Measurements from ENCODE around the gene NKD2.

Gene NKD2, protein sequence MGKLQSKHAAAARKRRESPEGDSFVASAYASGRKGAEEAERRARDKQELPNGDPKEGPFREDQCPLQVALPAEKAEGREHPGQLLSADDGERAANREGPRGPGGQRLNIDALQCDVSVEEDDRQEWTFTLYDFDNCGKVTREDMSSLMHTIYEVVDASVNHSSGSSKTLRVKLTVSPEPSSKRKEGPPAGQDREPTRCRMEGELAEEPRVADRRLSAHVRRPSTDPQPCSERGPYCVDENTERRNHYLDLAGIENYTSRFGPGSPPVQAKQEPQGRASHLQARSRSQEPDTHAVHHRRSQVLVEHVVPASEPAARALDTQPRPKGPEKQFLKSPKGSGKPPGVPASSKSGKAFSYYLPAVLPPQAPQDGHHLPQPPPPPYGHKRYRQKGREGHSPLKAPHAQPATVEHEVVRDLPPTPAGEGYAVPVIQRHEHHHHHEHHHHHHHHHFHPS

GRCh38 chr5:1008451-1009358 is at the start of gene NKD2:
Gene NKD2 (plus strand): TSS chr5:1008802. CDS start chr5:1009058, 256 bp downstream.
- Histone ChIP-seq H3K27me3 (ENCODE audit: control insufficient read depth, low read length) (peaks cover 13% of the 10 kb centered on the region), H3K9me3 (ENCODE audit: control insufficient read depth, insufficient read depth, low read length) (no peaks in the 10 kb centered on the region), H4K20me1 (ENCODE audit: control insufficient read depth, insufficient read depth, low read depth, low read length) (no peaks in the 10 kb centered on the region), H3F3A (ENCODE audit: control insufficient read depth, insufficient read depth) (peaks cover 2% of the 10 kb centered on the region; the same call in 1 of the 2 replicates), H3K4me1 (ENCODE audit: control insufficient read depth, low read length) (peaks cover 3% of the 10 kb centered on the region; the same call in 1 of the 2 replicates), H3K9me2 (replicated peaks; ENCODE audit: control insufficient read depth, low read length) (no peaks in the 10 kb centered on the region), H3K27ac (ENCODE audit: low read depth, low read length) (no peak within 1 kb of the TSS), H3K4me2 (ENCODE audit: low read length) (peak within 1 kb of the TSS; percentile 44), H3K4me3 (ENCODE audit: low read length) (no peak within 1 kb of the TSS; the same call in 1 of the 2 replicates), H3K36me3 (ENCODE audit: control insufficient read depth, low read length) (no peaks in the 10 kb centered on the region), H3K79me2 (ENCODE audit: control insufficient read depth, low read length) (no peaks in the 10 kb centered on the region)
- TF ChIP-seq CTCF (IDR thresholded peaks at IDR 0.05; ENCODE audit: low read depth, low read length, poor library complexity, severe bottlenecking) (peak; percentile 65), EZH2phosphoT487 (IDR thresholded peaks at IDR 0.05; ENCODE audit: borderline replicate concordance, low read length) (no peak)

- peaks cover 21% of the 10 kb centered on the region for H3K4me1 ChIP-seq (ENCODE audit: control insufficient read depth, low read length)
- TF ChIP-seq EZH2phosphoT487 (IDR thresholded peaks at IDR 0.05; ENCODE audit: borderline replicate concordance, low read length): no peak
- no peak for TF ChIP-seq CTCF (IDR thresholded peaks at IDR 0.05; ENCODE audit: low read depth, low read length, poor library complexity, severe bottlenecking)
- H3K9me3 ChIP-seq (ENCODE audit: control insufficient read depth, insufficient read depth, low read length): no peaks in the 10 kb centered on the region
- no peaks in the 10 kb centered on the region for H3K79me2 ChIP-seq (ENCODE audit: control insufficient read depth, low read length)
- no peaks in the 10 kb centered on the region for H3K27me3 ChIP-seq (ENCODE audit: control insufficient read depth, low read length)
- H4K20me1 ChIP-seq (ENCODE audit: control insufficient read depth, insufficient read depth, low read depth, low read length): no peaks in the 10 kb centered on the region
- no peaks in the 10 kb centered on the region for H3K36me3 ChIP-seq (ENCODE audit: control insufficient read depth, low read length)
- H3K27ac ChIP-seq (ENCODE audit: low read depth, low read length): no peak overlapping the region
- H3K4me2 ChIP-seq (ENCODE audit: low read length): no peak overlapping the region
- no peaks in the 10 kb centered on the region for H3F3A ChIP-seq (ENCODE audit: control insufficient read depth, insufficient read depth)
- no peak overlapping the region for H3K4me3 ChIP-seq (ENCODE audit: low read length)
- no peaks in the 10 kb centered on the region for H3K9me2 ChIP-seq (replicated peaks; ENCODE audit: control insufficient read depth, low read length)
These were observed 48.7 kb upstream of the NKD2 start for GRCh38 chr5:959581-960531.

GRCh38 chr5:960551-960950 is 48.1 kb upstream of the NKD2 start:
- H4K20me1 ChIP-seq (ENCODE audit: control insufficient read depth, insufficient read depth, low read depth, low read length): no peaks in the 10 kb centered on the region
- no peak for TF ChIP-seq EZH2phosphoT487 (IDR thresholded peaks at IDR 0.05; ENCODE audit: borderline replicate concordance, low read length)
- TF ChIP-seq CTCF (IDR thresholded peaks at IDR 0.05; ENCODE audit: low read depth, low read length, poor library complexity, severe bottlenecking): no peak
- no peaks in the 10 kb centered on the region for H3K36me3 ChIP-seq (ENCODE audit: control insufficient read depth, low read length)
- H3F3A ChIP-seq (ENCODE audit: control insufficient read depth, insufficient read depth): no peaks in the 10 kb centered on the region
- peaks cover 22% of the 10 kb centered on the region for H3K4me1 ChIP-seq (ENCODE audit: control insufficient read depth, low read length)
- no peak overlapping the region for H3K4me3 ChIP-seq (ENCODE audit: low read length)
- no peak overlapping the region for H3K27ac ChIP-seq (ENCODE audit: low read depth, low read length)
- no peaks in the 10 kb centered on the region for H3K9me3 ChIP-seq (ENCODE audit: control insufficient read depth, insufficient read depth, low read length)
- H3K79me2 ChIP-seq (ENCODE audit: control insufficient read depth, low read length): no peaks in the 10 kb centered on the region
- H3K4me2 ChIP-seq (ENCODE audit: low read length): no peak overlapping the region
- H3K9me2 ChIP-seq (replicated peaks; ENCODE audit: control insufficient read depth, low read length): no peaks in the 10 kb centered on the region
- H3K27me3 ChIP-seq (ENCODE audit: control insufficient read depth, low read length): no peaks in the 10 kb centered on the region

Data from DOHH2 (cell line).